KOPT-K1 (cell line): ENCODE data around the gene TPCN1.

Source experiments
- H3K27ac ChIP-seq: fragments of 200-600 bp; sonication (generic); 2 replicates; pipeline ENCODE4 v1.5.1; 2016; ENCODE audit warnings: antibody characterized with exemption, mild to moderate bottlenecking, low read depth, low read length; ENCODE audit not compliant: poor library complexity, severe bottlenecking
- H3K36me3 ChIP-seq: fragments of 200-600 bp; sonication (generic); 2 replicates; pipeline ENCODE4 v1.5.1; 2017; ENCODE audit warnings: antibody characterized with exemption, mild to moderate bottlenecking, low read length, moderate library complexity; ENCODE audit not compliant: insufficient read depth
- H3K9me3 ChIP-seq: fragments of 200-600 bp; sonication (generic); 2 replicates; pipeline ENCODE4 v1.5.1; 2017; ENCODE audit warnings: antibody characterized with exemption, low read length, mild to moderate bottlenecking; ENCODE audit not compliant: insufficient read depth, poor library complexity, severe bottlenecking

TPCN1 gene

GRCh38 chr12:113298861-113299545, 77.7 kb downstream of the TPCN1 start:
- H3K9me3 ChIP-seq, result no peaks in the 10 kb centered on the region
- no peak overlapping the region for H3K27ac ChIP-seq
- H3K36me3 ChIP-seq, result peaks cover 26% of the 10 kb centered on the region

GRCh38 chr12:113299619-113300237, 78.5 kb downstream of the TPCN1 start:
- Histone ChIP-seq H3K9me3 (no peaks in the 10 kb centered on the region), H3K36me3 (peaks cover 33% of the 10 kb centered on the region), H3K27ac (no peak overlapping the region)

DNA sequence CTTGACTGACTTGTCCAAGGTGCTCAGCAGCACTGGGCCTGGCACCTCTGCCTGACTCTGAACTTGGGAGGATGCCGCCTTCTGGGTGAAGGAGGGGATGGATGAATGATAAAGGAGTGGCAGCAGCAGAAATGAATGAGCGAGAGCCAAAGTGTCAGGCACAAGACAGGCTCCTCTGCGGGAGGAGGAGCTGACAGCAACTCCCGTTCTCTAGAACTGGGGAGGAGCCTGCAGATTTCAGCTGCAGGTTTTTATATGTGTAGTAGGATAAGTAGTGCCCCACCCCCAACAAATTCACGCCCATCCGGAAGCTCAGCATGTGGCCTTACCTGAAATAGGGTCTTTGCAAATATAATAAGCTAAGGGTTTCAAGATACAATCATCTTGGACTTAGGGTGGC, 80.5 kb downstream of the TPCN1 start:
- H3K9me3 ChIP-seq, result no peaks in the 10 kb centered on the region
- peaks cover 47% of the 10 kb centered on the region for H3K36me3 ChIP-seq
- H3K27ac ChIP-seq, result no peak overlapping the region

- Histone ChIP-seq H3K27ac (no peak overlapping the region), H3K36me3 (peaks cover 52% of the 10 kb centered on the region)
These were observed 81.2 kb downstream of the TPCN1 start for GRCh38 chr12:113302466-113302865.

DNA sequence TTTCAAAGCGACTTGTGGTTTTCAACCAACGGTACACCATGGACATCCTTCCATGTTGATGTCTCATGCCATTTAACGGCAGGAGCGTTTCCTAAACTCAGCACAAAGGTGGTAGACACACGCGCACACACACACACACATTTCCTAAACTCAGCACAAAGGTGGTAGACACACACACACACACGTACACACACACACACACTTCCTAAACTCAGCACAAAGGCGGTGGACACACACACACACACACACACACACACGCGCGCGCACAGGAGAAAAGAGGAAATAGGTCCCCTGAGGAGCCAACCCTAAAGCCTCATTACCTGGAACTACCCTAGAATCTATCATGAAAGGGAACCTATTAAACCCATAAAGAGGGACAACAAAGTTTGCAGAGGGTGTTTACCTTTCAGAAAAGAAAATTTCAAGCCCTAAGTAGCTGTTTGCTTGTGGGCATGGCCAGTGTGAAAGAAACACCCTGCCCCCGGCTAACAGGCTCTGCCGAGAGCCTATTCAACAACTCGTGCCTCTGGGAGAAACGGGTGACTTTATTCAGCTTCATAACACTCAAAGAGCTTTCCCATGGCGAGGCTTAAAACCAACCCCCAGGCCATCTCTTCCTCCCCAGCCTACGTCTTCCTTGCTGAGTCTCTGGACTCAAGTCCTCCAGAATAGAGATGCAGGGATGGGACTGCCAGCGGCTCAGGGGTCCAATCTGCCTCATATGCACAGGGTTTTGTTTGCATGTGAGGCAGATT, 81.8 kb downstream of the TPCN1 start:
- Histone ChIP-seq H3K27ac (no peak overlapping the region), H3K9me3 (no peaks in the 10 kb centered on the region), H3K36me3 (peaks cover 58% of the 10 kb centered on the region)

More at GRCh38 chr12:113302466-113302865, 81.2 kb downstream of the TPCN1 start:
- H3K9me3 ChIP-seq, result no peaks in the 10 kb centered on the region

GRCh38 chr12:113305281-113305856, 84.1 kb downstream of the TPCN1 start:
- H3K9me3 ChIP-seq, result no peaks in the 10 kb centered on the region
- peaks cover 69% of the 10 kb centered on the region for H3K36me3 ChIP-seq
- H3K27ac ChIP-seq, result no peak overlapping the region

- Histone ChIP-seq H3K27ac (no peak overlapping the region), H3K9me3 (no peaks in the 10 kb centered on the region), H3K36me3 (peaks cover 79% of the 10 kb centered on the region)
These were observed 85.1 kb downstream of the TPCN1 start for GRCh38 chr12:113306382-113306781.

DNA sequence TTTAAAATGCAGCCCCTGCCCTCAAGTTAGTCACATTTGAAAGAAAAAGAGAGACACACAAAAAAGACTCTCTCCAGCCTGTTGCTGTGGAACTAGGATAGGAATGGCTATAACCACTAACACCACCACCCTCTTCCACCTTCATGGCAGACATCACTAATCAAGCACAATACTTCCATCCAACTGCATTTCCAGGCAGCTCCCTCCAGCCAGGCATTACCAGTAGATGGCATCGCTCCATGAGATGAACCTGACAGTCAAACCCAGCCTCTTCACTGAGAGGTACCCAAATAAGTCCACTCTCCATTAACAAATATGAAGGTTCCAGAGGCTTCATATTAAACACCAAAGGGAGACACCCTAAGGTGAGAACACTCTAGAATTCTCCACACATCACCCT, 89.2 kb downstream of the TPCN1 start:
- no peaks in the 10 kb centered on the region for H3K9me3 ChIP-seq
- peaks cover 87% of the 10 kb centered on the region for H3K36me3 ChIP-seq

DNA sequence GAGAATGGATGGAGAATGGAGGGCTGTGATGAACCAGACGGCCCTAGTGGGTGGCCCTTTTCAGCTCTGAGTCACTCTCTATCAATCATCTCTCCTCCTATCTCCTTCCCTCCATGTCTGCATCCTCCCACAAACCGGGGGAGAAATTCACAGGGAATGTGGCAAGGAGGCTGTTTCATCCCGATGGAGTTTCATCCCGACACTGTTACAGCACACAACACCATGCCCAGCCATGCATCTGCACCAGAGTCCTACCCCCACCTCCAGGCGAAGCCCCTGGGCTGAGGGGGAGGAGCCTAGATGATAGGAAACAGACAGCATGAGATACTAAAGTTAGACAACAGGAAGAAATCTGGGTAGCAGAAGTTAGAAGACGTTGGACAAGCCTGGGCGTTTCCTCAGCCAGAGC, 92.9 kb downstream of the TPCN1 start:
- Histone ChIP-seq H3K27ac (no peak overlapping the region), H3K9me3 (no peaks in the 10 kb centered on the region), H3K36me3 (peaks cover 93% of the 10 kb centered on the region)

More for the DNA sequence above, 89.2 kb downstream of the TPCN1 start:
- no peak overlapping the region for H3K27ac ChIP-seq

DNA sequence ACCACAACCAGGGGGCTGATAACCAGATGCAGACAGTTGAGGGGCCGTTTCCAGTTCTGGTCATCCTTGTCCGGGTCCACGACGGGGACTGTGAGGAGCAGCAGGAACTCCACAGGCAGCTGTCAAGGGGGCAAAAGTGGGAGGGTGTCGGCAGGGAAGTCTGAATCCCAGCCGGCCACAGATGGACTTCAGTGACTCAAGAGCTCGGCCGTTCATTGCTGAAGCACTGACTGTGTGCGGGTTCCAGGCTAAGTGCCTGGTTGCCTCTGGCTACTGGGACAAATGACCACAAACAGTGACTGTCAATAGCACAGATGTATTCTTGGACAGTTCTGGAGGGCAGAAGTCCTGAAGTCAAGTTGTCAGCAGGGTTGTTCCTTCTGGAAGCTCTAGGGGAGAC, 94.1 kb downstream of the TPCN1 start:
- no peaks in the 10 kb centered on the region for H3K9me3 ChIP-seq
- no peak overlapping the region for H3K27ac ChIP-seq
- H3K36me3 ChIP-seq, result peaks cover 95% of the 10 kb centered on the region

GRCh38 chr12:113316155-113316554, 94.9 kb downstream of the TPCN1 start:
- Histone ChIP-seq H3K9me3 (peaks cover 2% of the 10 kb centered on the region), H3K27ac (no peak overlapping the region), H3K36me3 (peaks cover 95% of the 10 kb centered on the region)

DNA sequence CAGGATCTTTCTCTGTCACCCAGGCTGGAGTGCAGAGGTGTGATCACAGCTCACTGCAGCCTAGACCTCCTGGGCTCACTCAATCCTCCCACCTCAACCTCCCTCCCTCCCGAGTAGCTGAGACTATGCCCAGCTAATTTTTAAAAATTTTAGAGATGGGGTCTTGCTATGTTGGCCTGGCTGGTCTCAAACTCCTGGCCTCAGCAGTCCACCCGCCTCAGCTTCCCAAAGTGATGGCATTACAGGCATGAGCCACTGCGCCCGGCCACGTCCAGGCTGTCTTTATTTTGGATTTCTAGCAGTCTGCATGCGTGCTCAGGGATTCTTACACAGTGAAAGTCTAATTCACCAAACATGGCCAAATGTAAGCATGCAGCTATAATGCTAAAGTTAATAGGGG, 95.9 kb downstream of the TPCN1 start:
- Histone ChIP-seq H3K36me3 (peaks cover 98% of the 10 kb centered on the region), H3K27ac (no peak overlapping the region), H3K9me3 (peaks cover 4% of the 10 kb centered on the region)

GRCh38 chr12:113318046-113318656, 96.9 kb downstream of the TPCN1 start:
- Histone ChIP-seq H3K27ac (no peak overlapping the region), H3K36me3 (peaks cover 98% of the 10 kb centered on the region), H3K9me3 (peaks cover 4% of the 10 kb centered on the region)

- Histone ChIP-seq H3K27ac (no peak overlapping the region), H3K9me3 (peaks cover 4% of the 10 kb centered on the region), H3K36me3 (peaks cover 91% of the 10 kb centered on the region)
These were observed 97.8 kb downstream of the TPCN1 start for GRCh38 chr12:113318900-113319628.
